ENCODE data around the gene GSTM3. TPM values are rescaled to one million over a fixed set of nuclear protein-coding genes. Genes with fewer than 3 reads are reported as not detected.

GSTM3 gene
- total and polyA plus RNA-seq, 9 of the 15 experiments (the other 6 are each of a cell fraction or from before 2014, with no cell fraction given) = 3.9 to 24.5 (median 9.4) TPM

DNA sequence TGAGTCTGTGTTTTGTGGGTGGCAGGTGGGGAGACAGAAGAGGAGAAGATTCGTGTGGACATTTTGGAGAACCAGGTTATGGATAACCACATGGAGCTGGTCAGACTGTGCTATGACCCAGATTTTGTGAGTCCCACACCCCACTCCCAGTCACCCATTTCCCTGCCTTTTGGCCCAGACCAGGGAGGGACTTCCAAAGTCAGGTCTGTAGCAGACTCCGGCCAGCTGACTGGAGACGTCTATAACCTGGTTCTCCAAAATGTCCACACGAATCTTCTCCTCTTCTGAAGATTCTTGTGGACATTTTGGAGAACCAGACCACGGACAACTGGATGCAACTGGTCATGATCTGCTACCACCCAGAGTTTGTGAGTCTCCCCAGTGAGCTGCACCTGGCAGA is 27.2 kb downstream of the GSTM3 start:
- ChIA-PET POLR2A (no interaction called here), CTCF (ENCODE audit: low intra/inter-chr PET ratio) (no interaction called here)
- DNase-seq (ENCODE audit: extremely low read depth in 1 of 4, low spot score in 3 of 4) (peak in 3 of 4 experiments; percentile 4 to 5 (median 5)), FAIRE-seq (no peak), ATAC-seq (no peak)
- H3K79me2 ChIP-seq (ENCODE audit: control insufficient read depth, insufficient read depth, low read length) = no peaks in the 10 kb centered on the region
- no peak overlapping the region for H2AFZ ChIP-seq (ENCODE audit: low read depth, low read length)
- peaks cover 4 to 10% of the 10 kb centered on the region in 2 experiments; a peak in 4 of 5 replicates for H3K4me1 ChIP-seq (replicated peaks in 1 of 2; ENCODE audit: control insufficient read depth in 2 of 2, insufficient read depth in 2 of 2, low read length in 2 of 2)
- H3K27me3 ChIP-seq (ENCODE audit: control insufficient read depth in 2 of 2, insufficient read depth in 2 of 2, low read length in 2 of 2) = peaks cover 0 to 6% of the 10 kb centered on the region in 2 experiments; a peak in 2 of 5 replicates
- no peak overlapping the region for H3K4me2 ChIP-seq (ENCODE audit: insufficient read depth, low read length)
- H3K9me1 ChIP-seq (ENCODE audit: control insufficient read depth, insufficient read depth, low read length) = no peaks in the 10 kb centered on the region
- H4K20me1 ChIP-seq (replicated peaks; ENCODE audit: control insufficient read depth, insufficient read depth, low read length) = no peaks in the 10 kb centered on the region
- 0 out of 2 replicates have a peak, but pooled peaks cover 2% of the 10 kb centered on the region for H3K9me3 ChIP-seq (replicated peaks; ENCODE audit: control insufficient read depth, insufficient read depth, low read depth, low read length)
- in situ Hi-C loops (cut with MboI) = no loop called here
- no peak overlapping the region for H3K9ac ChIP-seq (ENCODE audit: insufficient read depth in 1 of 2, low read depth in 2 of 2, low read length in 2 of 2)
- no peaks in the 10 kb centered on the region for H3K36me3 ChIP-seq (ENCODE audit: control insufficient read depth, insufficient read depth, low read length)
- 7% methylated on average over 5 of the region's 5 CpGs for WGBS (ENCODE audit: insufficient coverage, low coverage, missing lambda C conversion rate)
- BruUV-seq (replicated peaks) = no TSS peak
- intact Hi-C loops (cut with micrococcal nuclease) = no loop called here
- H3K4me3 ChIP-seq = no peak overlapping the region
- H3K27ac ChIP-seq (ENCODE audit: extremely low read depth, low read depth, low read length) = no peak overlapping the region
- TF ChIP-seq, protein P1, sequence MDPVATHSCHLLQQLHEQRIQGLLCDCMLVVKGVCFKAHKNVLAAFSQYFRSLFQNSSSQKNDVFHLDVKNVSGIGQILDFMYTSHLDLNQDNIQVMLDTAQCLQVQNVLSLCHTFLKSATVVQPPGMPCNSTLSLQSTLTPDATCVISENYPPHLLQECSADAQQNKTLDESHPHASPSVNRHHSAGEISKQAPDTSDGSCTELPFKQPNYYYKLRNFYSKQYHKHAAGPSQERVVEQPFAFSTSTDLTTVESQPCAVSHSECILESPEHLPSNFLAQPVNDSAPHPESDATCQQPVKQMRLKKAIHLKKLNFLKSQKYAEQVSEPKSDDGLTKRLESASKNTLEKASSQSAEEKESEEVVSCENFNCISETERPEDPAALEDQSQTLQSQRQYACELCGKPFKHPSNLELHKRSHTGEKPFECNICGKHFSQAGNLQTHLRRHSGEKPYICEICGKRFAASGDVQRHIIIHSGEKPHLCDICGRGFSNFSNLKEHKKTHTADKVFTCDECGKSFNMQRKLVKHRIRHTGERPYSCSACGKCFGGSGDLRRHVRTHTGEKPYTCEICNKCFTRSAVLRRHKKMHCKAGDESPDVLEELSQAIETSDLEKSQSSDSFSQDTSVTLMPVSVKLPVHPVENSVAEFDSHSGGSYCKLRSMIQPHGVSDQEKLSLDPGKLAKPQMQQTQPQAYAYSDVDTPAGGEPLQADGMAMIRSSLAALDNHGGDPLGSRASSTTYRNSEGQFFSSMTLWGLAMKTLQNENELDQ (CRISPR knock-in tag; IDR thresholded peaks at IDR 0.05; ENCODE audit: borderline replicate concordance) = no peak
- TF ChIP-seq ZNF445 (CRISPR knock-in tag; IDR thresholded peaks at IDR 0.05; ENCODE audit: low read depth) (no peak), FOS (IDR thresholded peaks at IDR 0.05; ENCODE audit: extremely low read depth, insufficient read length) (no peak), MTA1 (IDR thresholded peaks at IDR 0.05; ENCODE audit: borderline replicate concordance) (no peak), NR2F6 (CRISPR knock-in tag; IDR thresholded peaks at IDR 0.05) (no peak), ZNF23 (CRISPR knock-in tag; IDR thresholded peaks at IDR 0.05) (no peak), ZNF431 (CRISPR knock-in tag; IDR thresholded peaks at IDR 0.05) (no peak), NCOR1 (IDR thresholded peaks at IDR 0.05) (no peak)
- TF ChIP-seq, protein P2, sequence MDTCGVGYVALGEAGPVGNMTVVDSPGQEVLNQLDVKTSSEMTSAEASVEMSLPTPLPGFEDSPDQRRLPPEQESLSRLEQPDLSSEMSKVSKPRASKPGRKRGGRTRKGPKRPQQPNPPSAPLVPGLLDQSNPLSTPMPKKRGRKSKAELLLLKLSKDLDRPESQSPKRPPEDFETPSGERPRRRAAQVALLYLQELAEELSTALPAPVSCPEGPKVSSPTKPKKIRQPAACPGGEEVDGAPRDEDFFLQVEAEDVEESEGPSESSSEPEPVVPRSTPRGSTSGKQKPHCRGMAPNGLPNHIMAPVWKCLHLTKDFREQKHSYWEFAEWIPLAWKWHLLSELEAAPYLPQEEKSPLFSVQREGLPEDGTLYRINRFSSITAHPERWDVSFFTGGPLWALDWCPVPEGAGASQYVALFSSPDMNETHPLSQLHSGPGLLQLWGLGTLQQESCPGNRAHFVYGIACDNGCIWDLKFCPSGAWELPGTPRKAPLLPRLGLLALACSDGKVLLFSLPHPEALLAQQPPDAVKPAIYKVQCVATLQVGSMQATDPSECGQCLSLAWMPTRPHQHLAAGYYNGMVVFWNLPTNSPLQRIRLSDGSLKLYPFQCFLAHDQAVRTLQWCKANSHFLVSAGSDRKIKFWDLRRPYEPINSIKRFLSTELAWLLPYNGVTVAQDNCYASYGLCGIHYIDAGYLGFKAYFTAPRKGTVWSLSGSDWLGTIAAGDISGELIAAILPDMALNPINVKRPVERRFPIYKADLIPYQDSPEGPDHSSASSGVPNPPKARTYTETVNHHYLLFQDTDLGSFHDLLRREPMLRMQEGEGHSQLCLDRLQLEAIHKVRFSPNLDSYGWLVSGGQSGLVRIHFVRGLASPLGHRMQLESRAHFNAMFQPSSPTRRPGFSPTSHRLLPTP (IDR thresholded peaks at IDR 0.05; ENCODE audit: borderline replicate concordance, extremely low read depth, insufficient read length) = no peak
- TF ChIP-seq, protein P3, sequence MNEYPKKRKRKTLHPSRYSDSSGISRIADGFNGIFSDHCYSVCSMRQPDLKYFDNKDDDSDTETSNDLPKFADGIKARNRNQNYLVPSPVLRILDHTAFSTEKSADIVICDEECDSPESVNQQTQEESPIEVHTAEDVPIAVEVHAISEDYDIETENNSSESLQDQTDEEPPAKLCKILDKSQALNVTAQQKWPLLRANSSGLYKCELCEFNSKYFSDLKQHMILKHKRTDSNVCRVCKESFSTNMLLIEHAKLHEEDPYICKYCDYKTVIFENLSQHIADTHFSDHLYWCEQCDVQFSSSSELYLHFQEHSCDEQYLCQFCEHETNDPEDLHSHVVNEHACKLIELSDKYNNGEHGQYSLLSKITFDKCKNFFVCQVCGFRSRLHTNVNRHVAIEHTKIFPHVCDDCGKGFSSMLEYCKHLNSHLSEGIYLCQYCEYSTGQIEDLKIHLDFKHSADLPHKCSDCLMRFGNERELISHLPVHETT (CRISPR knock-in tag; conservative IDR thresholded peaks at IDR 0.05 in 1 of 2, IDR thresholded peaks at IDR 0.05 in 1 of 2) = no peak
- TF ChIP-seq, protein P4, sequence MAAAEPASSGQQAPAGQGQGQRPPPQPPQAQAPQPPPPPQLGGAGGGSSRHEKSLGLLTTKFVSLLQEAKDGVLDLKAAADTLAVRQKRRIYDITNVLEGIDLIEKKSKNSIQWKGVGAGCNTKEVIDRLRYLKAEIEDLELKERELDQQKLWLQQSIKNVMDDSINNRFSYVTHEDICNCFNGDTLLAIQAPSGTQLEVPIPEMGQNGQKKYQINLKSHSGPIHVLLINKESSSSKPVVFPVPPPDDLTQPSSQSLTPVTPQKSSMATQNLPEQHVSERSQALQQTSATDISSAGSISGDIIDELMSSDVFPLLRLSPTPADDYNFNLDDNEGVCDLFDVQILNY (CRISPR knock-in tag; IDR thresholded peaks at IDR 0.05) = no peak
- TF ChIP-seq, protein P5, sequence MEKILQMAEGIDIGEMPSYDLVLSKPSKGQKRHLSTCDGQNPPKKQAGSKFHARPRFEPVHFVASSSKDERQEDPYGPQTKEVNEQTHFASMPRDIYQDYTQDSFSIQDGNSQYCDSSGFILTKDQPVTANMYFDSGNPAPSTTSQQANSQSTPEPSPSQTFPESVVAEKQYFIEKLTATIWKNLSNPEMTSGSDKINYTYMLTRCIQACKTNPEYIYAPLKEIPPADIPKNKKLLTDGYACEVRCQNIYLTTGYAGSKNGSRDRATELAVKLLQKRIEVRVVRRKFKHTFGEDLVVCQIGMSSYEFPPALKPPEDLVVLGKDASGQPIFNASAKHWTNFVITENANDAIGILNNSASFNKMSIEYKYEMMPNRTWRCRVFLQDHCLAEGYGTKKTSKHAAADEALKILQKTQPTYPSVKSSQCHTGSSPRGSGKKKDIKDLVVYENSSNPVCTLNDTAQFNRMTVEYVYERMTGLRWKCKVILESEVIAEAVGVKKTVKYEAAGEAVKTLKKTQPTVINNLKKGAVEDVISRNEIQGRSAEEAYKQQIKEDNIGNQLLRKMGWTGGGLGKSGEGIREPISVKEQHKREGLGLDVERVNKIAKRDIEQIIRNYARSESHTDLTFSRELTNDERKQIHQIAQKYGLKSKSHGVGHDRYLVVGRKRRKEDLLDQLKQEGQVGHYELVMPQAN (IDR thresholded peaks at IDR 0.05; ENCODE audit: borderline replicate concordance) = no peak
